Esophagus squamous epithelium (tissue), 4 donors: ENCODE data around the gene STARD9.

Experiments
- CTCF ChIP-seq, 6 experiments: fragments of 450-650 bp in 4 of 6; fragments of 200-600 bp in 2 of 6; sonication (generic) in 2 of 6; IDR thresholded peaks; one replicate each; pipeline ENCODE4 v1.5.1; 2016 to 2019; ENCODE audit warnings: antibody characterized with exemption in 6 of 6, mild to moderate bottlenecking in 4 of 6, moderate library complexity in 4 of 6
- POLR2A ChIP-seq, 4 donors: fragments of 450-650 bp; IDR thresholded peaks; one replicate each; pipeline ENCODE4 v1.6.1; 2017; ENCODE audit warnings: antibody characterized with exemption in 4 of 4, mild to moderate bottlenecking in 4 of 4, moderate library complexity in 3 of 4

GRCh38 chr15:42675021-42675420, 99.6 kb downstream of the STARD9 start:
- TF ChIP-seq CTCF (IDR thresholded peaks at IDR 0.05) (no peak), POLR2A (IDR thresholded peaks at IDR 0.05) (no peak)
